NCI-H1694 treated with DMSO at 0.1 percent for 48 hours (cell line): Measurements from ENCODE around the gene PLAU.
A peak's percentile ranks its signal among the peaks of the same experiment; 100 is the strongest.
"Not testable (repeated sequence)": the region's sequence is repeated elsewhere in the genome, so short reads cannot be mapped to it uniquely, and the experiment has no call there.

Source experiments
- DNase-seq: peaks from one replicate; lab custom pipeline; 2025; lab: John Stamatoyannopoulos, UW

Gene PLAU

GRCh38 chr10:73898730-73899410 is 12.1 kb upstream of the PLAU start:
- no peak for DNase-seq

DNA sequence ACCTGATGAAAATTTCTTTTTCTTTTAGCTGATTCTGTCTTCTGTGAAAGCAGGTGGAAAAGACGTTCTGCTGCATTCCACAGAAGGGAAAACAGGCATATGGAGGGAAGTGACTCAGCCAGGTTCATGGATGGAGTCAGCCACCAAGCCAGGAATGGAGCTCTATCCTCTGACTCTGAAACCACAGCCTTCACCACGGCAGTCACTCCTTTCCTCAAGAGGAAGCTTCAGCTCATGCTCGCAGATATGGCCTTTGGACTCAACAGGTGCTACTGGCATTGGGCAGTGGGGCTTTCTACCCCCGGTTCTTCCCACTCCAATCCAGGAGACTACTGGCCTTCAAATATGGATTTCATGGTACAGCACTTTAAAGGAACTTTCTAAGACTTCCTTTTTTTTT is 11.5 kb upstream of the PLAU start:
- DNase-seq: no peak

- DNase-seq: no peak
These were observed 10.9 kb upstream of the PLAU start for GRCh38 chr10:73900064-73900463.

GRCh38 chr10:73901261-73901660 is 9.7 kb upstream of the PLAU start:
- no peak for DNase-seq

GRCh38 chr10:73902351-73902750 is 8.6 kb upstream of the PLAU start:
- no peak for DNase-seq

DNA sequence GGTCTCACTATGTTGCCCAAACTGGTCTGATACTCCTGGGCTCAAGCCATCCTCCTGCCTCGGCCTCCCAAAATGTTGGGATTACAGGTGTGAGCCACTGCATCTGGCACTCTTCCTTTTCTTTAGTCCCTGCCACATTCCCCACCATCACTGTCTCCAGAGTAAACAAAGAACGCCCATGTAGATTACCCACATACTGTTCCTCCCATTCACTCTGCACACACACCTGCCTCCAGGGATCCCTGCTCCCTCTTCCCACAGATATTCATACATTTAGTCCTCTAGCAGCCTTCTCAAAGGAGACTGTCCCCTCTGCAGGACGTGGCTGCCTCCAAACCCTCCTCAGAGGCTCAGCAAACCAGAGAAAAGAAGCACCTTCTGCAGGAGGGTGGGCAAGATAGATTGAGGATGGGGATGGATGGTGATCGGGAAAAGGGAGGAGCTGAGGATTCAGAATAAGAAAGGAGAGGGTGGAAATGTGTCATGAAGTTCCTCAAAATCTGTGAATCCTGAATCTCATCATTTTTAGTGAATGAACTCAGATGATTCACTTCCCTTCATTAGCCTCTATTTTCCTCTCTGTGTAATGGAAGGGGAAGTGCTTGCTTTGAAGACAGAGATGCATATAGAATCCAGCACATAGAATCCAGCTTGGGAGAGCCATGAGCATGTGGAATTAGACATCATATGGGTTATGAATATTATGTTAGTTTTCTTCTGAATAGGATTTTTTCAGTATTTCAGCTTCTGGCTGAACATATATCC is 5.5 kb upstream of the PLAU start:
- no peak for DNase-seq

GRCh38 chr10:73906524-73907447 is 4.1 kb upstream of the PLAU start:
- peak; percentile 19 for DNase-seq

- DNase-seq: no peak
These were observed 3.0 kb upstream of the PLAU start for GRCh38 chr10:73907841-73908517.

DNA sequence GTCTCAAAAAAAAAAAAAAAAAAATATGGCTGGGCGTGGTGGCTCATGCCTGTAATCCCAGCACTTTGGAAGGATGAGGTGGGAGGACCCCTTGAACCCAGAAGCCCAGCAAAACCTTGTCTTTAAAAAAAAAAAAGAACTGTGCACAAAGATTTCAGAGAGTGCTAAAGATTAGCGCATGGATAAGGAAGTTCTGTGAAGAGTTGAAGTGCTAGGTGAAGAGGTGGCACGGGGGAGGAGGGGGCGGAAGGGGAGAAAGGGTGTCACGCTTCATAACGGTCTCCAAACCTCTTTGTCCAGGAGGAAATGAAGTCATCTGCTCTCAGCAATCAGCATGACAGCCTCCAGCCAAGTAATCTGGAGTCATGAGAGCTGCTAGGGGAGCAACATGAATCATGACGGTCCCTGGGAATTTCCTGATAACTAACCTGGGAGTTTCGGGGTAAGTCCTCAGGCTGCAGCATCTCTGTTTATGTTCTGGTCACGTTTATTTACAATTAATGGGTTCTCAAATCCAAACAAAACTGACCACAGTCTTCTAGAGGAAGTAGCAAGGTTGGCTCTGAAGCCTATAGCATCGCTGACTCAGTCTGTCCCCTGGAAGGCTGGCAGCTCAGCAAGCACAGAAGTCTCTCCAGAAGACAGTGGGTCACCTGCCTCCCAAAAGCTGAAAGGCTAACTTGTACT is 1.9 kb upstream of the PLAU start:
- no peak for DNase-seq

- no peak for DNase-seq
These were observed 1.3 kb upstream of the PLAU start for GRCh38 chr10:73909540-73910115.

DNA sequence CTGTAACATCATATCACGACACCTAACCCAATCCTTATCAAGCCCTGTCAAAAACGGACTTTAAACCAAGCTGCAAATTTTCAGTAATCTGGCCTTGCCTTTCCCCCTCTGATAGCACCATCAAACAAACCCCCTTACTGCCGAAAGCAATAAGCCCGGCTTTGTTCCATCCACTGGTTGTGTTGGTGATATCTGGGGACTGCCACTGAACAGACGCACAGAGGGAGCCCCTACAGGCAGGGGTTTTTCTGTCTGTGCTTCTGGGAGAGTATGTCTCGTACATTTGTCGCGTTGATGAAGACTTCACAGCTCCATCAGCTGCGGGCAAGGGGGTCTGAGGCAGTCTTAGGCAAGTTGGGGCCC is 550 bp upstream of the PLAU start:
- DNase-seq: peak; percentile 51

DNA sequence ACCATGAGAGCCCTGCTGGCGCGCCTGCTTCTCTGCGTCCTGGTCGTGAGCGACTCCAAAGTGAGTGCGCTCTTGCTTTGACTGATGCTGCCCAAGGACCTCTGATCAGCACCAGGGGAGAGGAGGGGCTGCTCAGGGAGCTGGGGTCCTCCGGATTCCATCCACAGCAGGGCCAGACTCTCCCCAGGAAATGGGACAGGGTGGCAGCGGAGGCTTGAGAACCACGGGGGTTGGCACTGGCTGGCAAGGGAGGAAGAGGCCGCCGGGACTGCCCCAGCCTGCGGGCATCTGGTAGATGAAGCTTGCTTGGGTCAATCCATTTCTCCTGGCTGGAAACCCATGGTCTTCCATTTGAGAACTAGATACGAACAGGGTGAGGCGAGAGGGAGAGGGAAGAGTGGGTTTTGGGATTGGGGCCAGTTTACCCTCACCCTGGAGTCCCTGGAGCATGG is 647 bp downstream of the PLAU start:
- no peak for DNase-seq

DNA sequence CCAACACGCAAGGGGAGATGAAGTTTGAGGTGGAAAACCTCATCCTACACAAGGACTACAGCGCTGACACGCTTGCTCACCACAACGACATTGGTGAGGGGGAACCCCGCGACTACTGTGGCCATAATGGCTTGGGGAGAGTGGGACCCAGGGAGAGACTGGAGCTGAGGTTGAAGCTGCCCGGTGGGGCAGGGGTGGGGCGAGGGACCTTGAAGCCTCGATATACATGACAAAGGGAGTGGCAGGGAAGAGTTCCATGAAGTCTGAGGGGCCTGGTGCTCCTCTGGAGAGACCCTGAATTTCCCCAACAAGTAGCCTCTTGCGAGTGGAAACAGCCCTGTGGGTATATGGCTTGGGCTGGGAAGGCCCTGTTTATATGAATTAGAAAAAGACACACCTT is 3.1 kb downstream of the PLAU start:
- DNase-seq: no peak

DNA sequence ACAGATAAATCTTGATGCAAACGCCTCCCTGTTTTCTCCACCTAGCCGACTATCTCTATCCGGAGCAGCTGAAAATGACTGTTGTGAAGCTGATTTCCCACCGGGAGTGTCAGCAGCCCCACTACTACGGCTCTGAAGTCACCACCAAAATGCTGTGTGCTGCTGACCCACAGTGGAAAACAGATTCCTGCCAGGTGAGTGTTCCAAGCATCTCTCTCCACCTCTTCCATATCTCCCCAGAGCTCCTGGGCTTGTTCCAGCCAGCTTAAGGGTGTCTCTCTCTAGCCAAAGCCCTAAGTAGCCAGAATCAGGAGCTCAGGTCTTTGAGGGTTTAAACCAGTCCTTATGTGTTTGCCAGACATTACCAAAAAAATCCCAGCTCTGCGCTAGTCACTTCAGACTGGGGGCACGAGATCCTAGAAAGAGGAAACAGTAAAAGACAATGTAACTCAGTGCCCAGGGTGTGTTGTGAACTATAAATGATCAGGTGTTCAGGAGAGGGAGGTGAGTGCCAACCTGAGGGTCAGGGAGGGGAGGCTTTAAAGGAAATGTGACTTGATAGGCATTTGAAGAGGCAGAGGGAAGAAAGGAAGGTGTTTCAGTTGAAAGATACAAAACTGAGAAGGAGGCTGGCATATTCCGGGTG is 4.4 kb downstream of the PLAU start:
- no peak for DNase-seq

DNA sequence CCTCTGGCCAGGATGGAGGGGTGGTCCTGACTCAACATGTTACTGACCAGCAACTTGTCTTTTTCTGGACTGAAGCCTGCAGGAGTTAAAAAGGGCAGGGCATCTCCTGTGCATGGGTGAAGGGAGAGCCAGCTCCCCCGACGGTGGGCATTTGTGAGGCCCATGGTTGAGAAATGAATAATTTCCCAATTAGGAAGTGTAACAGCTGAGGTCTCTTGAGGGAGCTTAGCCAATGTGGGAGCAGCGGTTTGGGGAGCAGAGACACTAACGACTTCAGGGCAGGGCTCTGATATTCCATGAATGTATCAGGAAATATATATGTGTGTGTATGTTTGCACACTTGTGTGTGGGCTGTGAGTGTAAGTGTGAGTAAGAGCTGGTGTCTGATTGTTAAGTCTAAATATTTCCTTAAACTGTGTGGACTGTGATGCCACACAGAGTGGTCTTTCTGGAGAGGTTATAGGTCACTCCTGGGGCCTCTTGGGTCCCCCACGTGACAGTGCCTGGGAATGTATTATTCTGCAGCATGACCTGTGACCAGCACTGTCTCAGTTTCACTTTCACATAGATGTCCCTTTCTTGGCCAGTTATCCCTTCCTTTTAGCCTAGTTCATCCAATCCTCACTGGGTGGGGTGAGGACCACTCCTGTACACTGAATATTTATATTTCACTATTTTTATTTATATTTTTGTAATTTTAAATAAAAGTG is 6.0 kb downstream of the PLAU start:
- no peak for DNase-seq

DNA sequence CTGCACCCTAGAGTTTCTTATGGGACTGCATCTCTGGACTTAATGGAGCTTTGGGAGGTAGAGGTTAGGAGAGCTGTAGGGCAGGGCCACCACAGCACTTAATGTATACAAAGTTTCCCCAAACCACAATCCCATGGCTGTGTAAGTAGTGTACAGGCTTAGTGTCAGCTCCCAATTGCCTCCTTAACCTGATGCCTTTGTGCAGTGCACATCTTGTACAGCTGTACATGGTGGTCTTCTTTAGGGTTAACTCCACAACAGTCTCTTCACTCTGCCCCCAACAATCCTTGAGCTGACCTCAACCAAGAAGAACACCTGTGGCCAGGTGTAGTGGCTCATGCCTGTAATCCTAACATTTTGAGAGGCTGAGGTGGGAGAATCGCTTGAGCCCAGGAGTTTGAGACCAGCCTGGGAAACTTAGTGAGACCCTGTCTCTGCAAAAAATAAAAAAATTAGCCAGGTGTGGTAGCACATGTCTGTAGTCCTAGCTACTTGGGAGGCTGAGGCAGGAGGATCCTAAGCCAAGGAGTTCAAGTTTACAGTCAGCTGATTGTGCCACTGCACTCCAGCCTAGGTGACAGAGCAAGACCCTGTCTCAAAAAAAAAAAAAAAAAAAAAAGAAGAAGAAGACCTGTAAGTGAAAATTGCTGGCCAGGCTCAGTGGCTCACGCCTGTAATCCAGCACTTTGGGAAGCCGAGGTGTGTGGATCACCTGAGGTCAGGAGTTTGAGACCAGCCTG is 6.8 kb downstream of the PLAU start:
- no peak for DNase-seq

- not testable (repeated sequence) for DNase-seq
These were observed 8.5 kb downstream of the PLAU start for GRCh38 chr10:73919481-73919880.

DNA sequence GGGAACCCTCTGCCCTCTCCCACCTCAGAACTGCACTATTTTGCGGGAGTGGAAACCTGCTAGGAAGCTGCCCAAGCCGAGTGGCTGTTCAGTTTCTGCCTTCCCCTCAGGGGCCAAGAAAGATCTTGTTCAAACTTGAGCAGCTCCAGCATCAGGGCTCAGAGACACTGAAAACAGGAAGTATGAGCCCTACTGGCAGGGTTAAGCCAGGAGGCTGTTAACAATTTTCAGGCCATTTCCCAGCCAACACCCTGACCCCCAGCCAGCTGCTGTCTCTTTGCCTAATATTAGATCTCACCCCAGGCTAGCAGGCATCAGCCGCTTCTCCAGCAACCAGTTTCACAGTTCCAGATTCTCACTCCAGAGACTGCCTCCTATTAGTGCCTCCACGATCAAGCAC is 9.2 kb downstream of the PLAU start:
- DNase-seq: no peak
